GM23338 (cell line): Measurements from ENCODE around the gene NID1. TPM values are rescaled to one million over a fixed set of nuclear protein-coding genes. Genes with fewer than 3 reads are reported as not detected.

Experiments used
- ATAC-seq: fragments of 200-7000 bp; cut with Tn5 transposase; 3 replicates; pipeline ENCODE4 v1.9.1; 2020
- DNase-seq: peaks from one replicate; pipeline ENCODE4 v3.0.0-alpha.2; 2015; ENCODE audit warnings: low spot score
- H2AFZ ChIP-seq: fragments of 200-600 bp; sonication (generic); 2 replicates; pipeline ENCODE4 v1.8.0; 2016; ENCODE audit warnings: antibody characterized with exemption, mild to moderate bottlenecking, moderate library complexity
- H3F3A ChIP-seq: fragments of 200-600 bp; sonication (generic); replicated peaks from 2 replicates; pipeline ENCODE4 v1.8.0; 2017; ENCODE audit warnings: antibody characterized with exemption, mixed run types, low read depth
- H3K27ac ChIP-seq: fragments of 200-600 bp; sonication (generic); 2 replicates; pipeline ENCODE4 v1.6.1; 2016; ENCODE audit warnings: low read depth
- H3K27me3 ChIP-seq: fragments of 200-600 bp; sonication (generic); 2 replicates; pipeline ENCODE4 v1.8.0; 2016; ENCODE audit warnings: mild to moderate bottlenecking, mixed run types, moderate library complexity; ENCODE audit not compliant: insufficient read depth
- H3K36me3 ChIP-seq: fragments of 200-600 bp; sonication (generic); 2 replicates; pipeline ENCODE4 v1.8.0; 2016; ENCODE audit warnings: mild to moderate bottlenecking; ENCODE audit not compliant: insufficient read depth
- H3K4me1 ChIP-seq: fragments of 200-600 bp; sonication (generic); 2 replicates; pipeline ENCODE4 v1.8.0; 2016; ENCODE audit warnings: mild to moderate bottlenecking, moderate library complexity; ENCODE audit not compliant: insufficient read depth
- H3K4me2 ChIP-seq: fragments of 200-600 bp; sonication (generic); 2 replicates; pipeline ENCODE4 v1.7.1; 2017; ENCODE audit warnings: mixed run types
- H3K4me3 ChIP-seq: fragments of 200-600 bp; sonication (generic); 2 replicates; pipeline ENCODE4 v1.6.1; 2016; ENCODE audit warnings: mixed run types
- H3K79me2 ChIP-seq: fragments of 200-600 bp; sonication (generic); replicated peaks from 2 replicates; pipeline ENCODE4 v1.8.0; 2017; ENCODE audit warnings: mild to moderate bottlenecking; ENCODE audit not compliant: insufficient read depth
- H3K9me2 ChIP-seq: fragments of 200-600 bp; sonication (generic); 2 replicates; pipeline ENCODE4 v1.8.0; 2017; ENCODE audit not compliant: insufficient read depth
- H4K20me1 ChIP-seq: fragments of 200-600 bp; sonication (generic); replicated peaks from 2 replicates; pipeline ENCODE4 v1.8.0; 2017; ENCODE audit warnings: mild to moderate bottlenecking; ENCODE audit not compliant: insufficient read depth
- H3K27ac Mint-ChIP-seq: 2 replicates; pipeline ENCODE4 v1.8.0; 2020; ENCODE audit warnings: inconsistent platforms, mild to moderate bottlenecking, moderate library complexity, mixed read lengths
- H3K27me3 Mint-ChIP-seq: 3 replicates; pipeline ENCODE4 v1.8.0; 2022; ENCODE audit warnings: low read depth, mild to moderate bottlenecking, moderate library complexity, mixed read lengths, inconsistent platforms; ENCODE audit not compliant: insufficient read depth, poor library complexity
- H3K36me3 Mint-ChIP-seq: 3 replicates; pipeline ENCODE4 v1.8.0; 2021; ENCODE audit warnings: low read depth, mild to moderate bottlenecking, inconsistent platforms, moderate library complexity, mixed read lengths
- H3K4me1 Mint-ChIP-seq: 3 replicates; pipeline ENCODE4 v1.8.0; 2020; ENCODE audit warnings: mild to moderate bottlenecking, inconsistent platforms, mixed read lengths
- H3K4me3 Mint-ChIP-seq: 3 replicates; pipeline ENCODE4 v1.8.0; 2021; ENCODE audit warnings: moderate library complexity, mild to moderate bottlenecking, inconsistent platforms, mixed read lengths
- H3K9me3 Mint-ChIP-seq: 3 replicates; pipeline ENCODE4 v1.8.0; 2020; ENCODE audit warnings: moderate library complexity, mild to moderate bottlenecking, inconsistent platforms, mixed read lengths
- CREB1 ChIP-seq: fragments of 250-450 bp; sonication (Bioruptor Pico); IDR thresholded peaks from 2 replicates; pipeline ENCODE4 v1.5.0; 2020; ENCODE audit warnings: low read depth, mild to moderate bottlenecking, moderate library complexity
- EZH2 ChIP-seq: fragments of 200-600 bp; sonication (generic); IDR thresholded peaks from one replicate; pipeline ENCODE4 v1.8.0; 2017; ENCODE audit warnings: antibody characterized with exemption, mild to moderate bottlenecking, low read depth; ENCODE audit not compliant: unreplicated experiment
- ZNF114 ChIP-seq: fragments of 250-450 bp; sonication (Bioruptor Pico); IDR thresholded peaks from 2 replicates; pipeline ENCODE4 v1.5.0; 2020; ENCODE audit warnings: mild to moderate bottlenecking, moderate library complexity
- ZNF331 ChIP-seq: fragments of 250-450 bp; sonication (Bioruptor Pico); IDR thresholded peaks from 2 replicates; pipeline ENCODE4 v1.5.0; 2020; ENCODE audit warnings: low read depth, mild to moderate bottlenecking, moderate library complexity
- ZNF462 ChIP-seq: fragments of 250-450 bp; sonication (Bioruptor Pico); IDR thresholded peaks from 2 replicates; pipeline ENCODE4 v1.5.0; 2020; ENCODE audit warnings: mild to moderate bottlenecking, moderate library complexity
- polyA plus RNA-seq: library from polyadenylated mRNA; unstranded; fragments of >200 nt; fragmentation: Nextera tagmentation; extraction: Ambion mirVana; gene quantifications from 2 replicates; pipeline ENCODE4 v1.2.1, GENCODE V29; 2016
- total RNA-seq: library from RNA; depleted of rRNA; stranded (reverse); fragments of >200 nt; shearing (Covaris generic); gene quantifications from 2 replicates; pipeline ENCODE4 v1.2.3, GENCODE V29; 2014

NID1 gene
- total and polyA plus RNA-seq, 2 experiments from 2014 or later = 7.1 to 32.5 TPM

GRCh38 chr1:236063919-236064673, 794 bp downstream of the NID1 start (continued):
- no peak for TF ChIP-seq ZNF462 (CRISPR knock-in tag)
- no peak for TF ChIP-seq ZNF114 (CRISPR knock-in tag)
- no peak for TF ChIP-seq ZNF331 (CRISPR knock-in tag)

- Histone ChIP-seq H3K4me3 (peak overlapping the region; percentile 84), H3K4me2 (peak overlapping the region; percentile 94), H3F3A (0 out of 2 replicates have a peak, but pooled peaks cover 4% of the 10 kb centered on the region), H3K27me3 (peaks cover 49% of the 10 kb centered on the region), H3K27ac (no peak overlapping the region), H3K79me2 (no peaks in the 10 kb centered on the region), H4K20me1 (peaks cover 10% of the 10 kb centered on the region), H3K9me2 (no peaks in the 10 kb centered on the region), H3K4me1 (peaks cover 14% of the 10 kb centered on the region), H2AFZ (peak overlapping the region; percentile 91), H3K36me3 (no peaks in the 10 kb centered on the region)
- Mint-ChIP-seq H3K36me3 (peaks cover 2% of the 10 kb centered on the region), H3K9me3 (no peaks in the 10 kb centered on the region), H3K27me3 (peaks cover 26% of the 10 kb centered on the region), H3K4me3 (peak overlapping the region; percentile 78), H3K27ac (no peak overlapping the region), H3K4me1 (peaks cover 22% of the 10 kb centered on the region)
- TF ChIP-seq CREB1 = no peak
- TF ChIP-seq EZH2 = peak; percentile 6
- ATAC-seq (no peak), DNase-seq (no peak)
Observed at GRCh38 chr1:236063551-236063918, 1.4 kb downstream of the NID1 start.
